HG03439 (cell line): ENCODE data around the gene WDFY4.

Source experiments
- ATAC-seq: cut with Tn5 transposase; IDR thresholded peaks from one replicate; pipeline ENCODE4 v1.9.1; 2021; ENCODE audit warnings: mild to moderate bottlenecking, moderate library complexity; ENCODE audit not compliant: unreplicated experiment

The WDFY4 gene

DNA sequence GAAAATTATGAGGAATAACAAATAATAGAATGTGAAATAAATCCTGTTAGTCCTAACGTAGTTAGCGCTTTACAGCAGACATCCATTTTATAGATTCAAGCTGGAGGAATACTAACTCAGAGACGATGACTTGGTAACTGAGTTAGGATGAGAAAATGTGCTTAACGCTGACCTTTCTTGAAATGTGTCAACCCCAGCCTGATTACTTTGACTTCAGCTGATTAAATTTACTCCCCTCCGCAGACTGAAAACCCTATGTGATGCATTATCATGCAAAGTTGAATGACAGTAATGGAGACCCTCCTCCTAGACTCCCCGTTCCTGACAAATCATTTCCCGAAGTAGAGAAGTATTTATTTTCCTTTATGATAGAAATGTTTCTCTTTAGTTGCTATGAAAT lies 54.5 kb downstream of the WDFY4 start:
- ATAC-seq = no peak

GRCh38 chr10:48740015-48740707 lies 55.5 kb downstream of the WDFY4 start:
- ATAC-seq = no peak

DNA sequence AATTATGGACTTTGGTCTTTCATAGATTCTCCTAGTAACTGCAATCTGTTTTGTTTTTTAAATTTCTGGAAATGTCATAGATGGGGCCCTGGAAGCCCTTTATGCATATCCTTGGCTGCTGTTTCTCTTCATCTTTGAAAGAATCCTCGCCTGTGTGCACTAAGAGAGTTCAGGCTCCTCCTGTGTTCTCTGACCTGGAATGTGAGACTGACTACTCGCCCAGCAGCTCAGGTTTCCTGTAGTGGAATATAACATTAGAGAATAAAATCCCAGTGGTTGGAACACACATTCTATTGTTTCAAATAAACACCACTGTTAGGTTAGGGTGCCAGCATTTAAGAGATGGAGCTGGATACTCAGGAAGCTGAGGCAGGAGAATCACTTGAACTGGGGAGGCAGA lies 56.3 kb downstream of the WDFY4 start:
- no peak for ATAC-seq

- no peak for ATAC-seq
Measured at GRCh38 chr10:48742891-48743860, 58.5 kb downstream of the WDFY4 start.

- peak; percentile 73 for ATAC-seq
Measured at GRCh38 chr10:48744587-48744986, 59.9 kb downstream of the WDFY4 start.

DNA sequence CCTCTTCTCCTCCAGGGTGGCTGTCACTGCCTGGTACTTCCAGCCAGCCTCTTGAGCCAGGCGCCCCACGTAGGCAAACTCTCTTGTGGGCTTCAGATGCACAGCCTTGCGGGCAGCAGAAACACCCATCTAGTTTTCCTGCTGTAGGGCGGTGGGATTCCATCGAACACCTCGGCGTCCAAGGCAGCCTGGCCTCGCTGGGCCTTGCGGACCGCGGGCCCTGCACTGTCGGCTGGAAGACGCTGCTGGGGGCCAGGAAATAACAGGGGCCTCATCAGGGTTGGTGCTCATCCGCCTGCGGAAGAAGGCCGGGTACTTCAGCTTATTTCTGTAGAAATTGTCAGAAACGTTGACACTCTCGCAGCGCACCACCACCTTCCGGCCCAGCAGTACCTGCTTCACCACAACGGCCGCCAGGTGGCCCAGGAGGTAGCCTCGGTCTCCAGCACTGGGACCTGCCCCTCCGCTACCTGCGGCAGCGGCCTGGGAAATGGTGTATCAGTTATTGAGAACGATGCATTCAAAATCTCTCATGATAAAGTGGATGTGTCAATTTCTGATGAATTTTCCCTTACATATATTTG lies 61.1 kb downstream of the WDFY4 start:
- no peak for ATAC-seq

DNA sequence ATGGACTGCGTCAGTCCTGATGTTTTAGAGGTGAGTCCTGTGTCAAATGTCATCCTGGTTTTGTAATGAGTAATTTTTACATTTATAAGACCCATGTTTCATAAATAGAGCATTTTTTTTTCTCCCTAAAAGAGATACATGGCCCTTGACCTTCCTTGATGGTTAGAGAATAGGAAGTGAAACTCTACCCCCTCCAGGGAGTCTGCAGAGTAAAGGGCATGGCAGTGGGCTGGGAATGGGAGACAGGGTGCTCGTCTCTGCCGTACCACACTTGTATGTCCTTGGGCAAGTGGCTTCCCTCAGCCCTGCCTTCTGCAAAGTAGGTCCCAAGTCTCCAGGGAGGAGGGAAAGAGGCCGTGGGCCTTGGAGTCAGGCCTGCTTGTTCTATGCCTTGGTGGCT lies 63.9 kb downstream of the WDFY4 start:
- ATAC-seq = no peak

DNA sequence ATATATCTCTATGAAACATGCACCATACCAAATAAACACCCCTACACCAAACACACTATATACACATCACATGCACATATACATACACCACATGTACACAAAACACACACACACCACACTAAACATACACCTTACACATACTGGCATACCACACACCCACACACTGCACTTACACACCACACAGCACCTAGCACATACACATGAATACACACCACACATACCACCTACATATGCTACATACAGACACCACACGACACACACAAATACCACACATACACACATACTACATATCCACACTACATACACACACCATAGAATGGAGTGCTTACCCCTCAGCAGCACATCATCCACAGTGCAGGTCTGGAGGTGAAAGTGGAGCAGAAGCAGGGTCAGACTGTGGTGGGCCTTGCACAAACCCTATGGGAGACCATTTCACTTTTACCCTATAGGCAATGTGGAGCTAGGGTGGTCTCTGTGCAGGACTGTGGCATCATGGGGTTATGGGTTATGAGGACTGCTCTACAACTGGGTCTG lies 64.6 kb downstream of the WDFY4 start:
- no peak for ATAC-seq

GRCh38 chr10:48750019-48750418 lies 65.3 kb downstream of the WDFY4 start:
- no peak for ATAC-seq

DNA sequence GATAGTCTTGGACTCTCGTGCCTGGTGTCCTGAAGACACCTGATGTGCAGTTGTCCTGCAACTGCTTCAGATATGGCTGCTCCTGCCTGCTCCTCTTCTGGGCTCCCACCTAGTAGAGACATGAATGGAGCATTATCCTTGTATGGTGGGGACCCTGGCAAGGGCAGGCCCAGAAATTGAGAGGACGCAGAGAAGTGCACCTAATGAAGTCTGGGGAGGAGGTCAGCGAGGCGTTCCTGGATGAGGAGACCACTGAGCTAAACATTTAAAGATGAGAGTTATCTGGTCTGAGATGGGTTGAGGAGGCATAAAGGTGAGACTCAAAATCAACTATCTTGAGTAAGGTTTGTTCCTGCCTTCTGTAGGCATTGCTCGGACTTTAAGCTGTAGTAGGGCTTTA lies 66.3 kb downstream of the WDFY4 start:
- ATAC-seq = no peak

DNA sequence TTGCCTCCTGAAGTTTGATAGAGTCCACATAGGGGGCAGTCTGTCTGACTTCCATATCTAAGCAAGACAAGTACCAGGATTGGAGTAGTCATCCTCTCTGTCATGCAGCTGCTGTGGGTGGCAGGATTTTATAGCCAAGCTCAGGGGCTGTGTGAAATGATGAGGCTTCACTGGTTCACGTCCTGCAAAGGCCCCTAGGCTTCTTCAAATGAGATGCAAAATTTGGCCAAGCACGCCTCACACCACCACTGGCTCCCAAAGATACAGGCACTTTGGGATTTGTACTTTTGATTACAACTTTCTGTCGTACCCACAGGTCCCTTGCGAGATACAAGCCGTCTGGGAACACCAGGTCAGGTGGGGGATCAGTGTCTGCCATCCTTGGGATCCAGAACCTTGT lies 67.1 kb downstream of the WDFY4 start:
- ATAC-seq = no peak

DNA sequence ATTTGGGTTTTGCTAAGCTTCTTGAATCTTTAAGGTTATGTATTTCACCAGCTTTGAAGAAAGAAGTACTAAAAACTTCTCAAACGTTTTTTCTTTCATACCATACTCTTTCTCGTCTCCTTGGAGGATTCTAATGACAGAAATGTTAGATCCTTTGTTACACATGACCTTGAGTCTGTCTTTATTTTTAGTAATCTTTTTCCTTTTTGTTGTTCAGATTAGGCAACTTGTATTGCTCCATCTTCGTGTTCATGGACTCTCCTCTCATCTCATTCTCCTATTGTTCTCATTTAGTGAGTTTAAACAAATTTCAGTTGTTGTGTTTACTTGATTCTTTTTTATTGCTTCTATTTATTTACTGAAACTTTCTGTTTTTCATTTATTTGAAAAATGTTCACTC lies 73.7 kb downstream of the WDFY4 start:
- ATAC-seq = no peak

- ATAC-seq = peak; percentile 53
Measured at GRCh38 chr10:48759113-48759901, 74.6 kb downstream of the WDFY4 start.

GRCh38 chr10:48760983-48761382 lies 76.3 kb downstream of the WDFY4 start:
- ATAC-seq = no peak

- ATAC-seq = no peak
Measured at GRCh38 chr10:48762064-48763042, 77.7 kb downstream of the WDFY4 start.

DNA sequence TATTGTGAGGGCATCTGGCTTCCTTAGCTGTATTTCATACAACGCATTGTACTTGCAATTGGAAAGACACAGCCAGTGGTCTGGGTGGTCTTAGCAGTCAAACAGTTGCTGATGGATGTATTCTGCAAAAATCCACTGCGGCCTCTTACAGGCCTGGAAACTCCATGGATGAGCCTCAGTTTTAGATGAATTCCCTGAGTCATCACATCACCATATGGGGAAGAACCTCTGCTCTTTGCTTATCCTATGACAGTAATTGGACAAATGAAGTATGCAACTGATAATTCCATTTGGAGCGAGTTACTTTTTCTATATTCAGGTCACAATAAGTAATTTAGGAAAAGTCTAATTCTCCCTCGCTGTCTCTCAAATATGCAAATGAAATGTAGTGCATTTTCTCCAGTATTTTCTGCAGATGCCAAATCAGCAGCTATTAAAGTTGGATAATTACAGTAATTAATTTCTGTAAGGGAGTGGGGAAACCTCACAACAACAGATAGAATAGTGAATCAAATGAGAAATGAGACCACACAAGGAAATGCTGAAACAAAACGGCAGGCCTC lies 78.8 kb downstream of the WDFY4 start:
- ATAC-seq = no peak

DNA sequence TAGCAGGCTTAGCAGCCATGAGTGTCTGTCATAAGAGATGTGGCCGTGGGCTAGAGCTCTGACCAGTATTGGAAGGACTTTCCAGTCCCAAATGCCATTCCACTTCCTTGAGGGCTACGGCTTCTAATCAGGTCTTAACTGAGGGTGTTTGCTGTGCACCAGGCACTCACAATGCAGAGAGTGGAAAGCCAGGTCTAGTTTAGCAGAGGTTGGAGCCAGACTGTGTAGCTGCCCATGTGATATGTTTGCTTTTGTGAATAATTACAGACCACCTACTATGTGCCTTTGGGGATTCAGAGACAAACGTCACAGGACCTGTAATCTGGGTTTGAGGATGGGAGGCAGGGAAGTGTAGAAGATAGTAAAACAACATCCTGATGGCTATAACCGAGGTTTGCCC lies 79.8 kb downstream of the WDFY4 start:
- no peak for ATAC-seq

GRCh38 chr10:48765039-48765438 lies 80.4 kb downstream of the WDFY4 start:
- no peak for ATAC-seq

GRCh38 chr10:48765527-48765926 lies 80.9 kb downstream of the WDFY4 start:
- no peak for ATAC-seq
